Activated T-helper 17 cell treated with anti-CD3 and anti-CD28 coated beads, Interleukin-2, amount 50 U/mL, for 72 hours (primary cell): ENCODE data around the gene SLC19A1. TPM values are rescaled to one million over a fixed set of nuclear protein-coding genes. Genes with fewer than 3 reads are reported as not detected.
A peak's percentile ranks its signal among the peaks of the same experiment; 100 is the strongest.
"Not testable (repeated sequence)": the region's sequence is repeated elsewhere in the genome, so short reads cannot be mapped to it uniquely, and the experiment has no call there.

ENCODE experiments used
- ATAC-seq: fragments of 150-1000 bp; cut with Tn5 transposase; replicated peaks from 2 replicates; pipeline ENCODE4 v1.10.0; 2021; ENCODE audit warnings: mild to moderate bottlenecking, moderate library complexity
- H3K27ac Mint-ChIP-seq: one replicate; pipeline ENCODE4 v1.8.0; 2022; ENCODE audit warnings: mixed read lengths
- H3K27me3 Mint-ChIP-seq: one replicate; pipeline ENCODE4 v1.8.0; 2022; ENCODE audit warnings: mixed read lengths
- H3K36me3 Mint-ChIP-seq: one replicate; pipeline ENCODE4 v1.8.0; 2022; ENCODE audit warnings: low read depth, mild to moderate bottlenecking, mixed read lengths
- H3K4me1 Mint-ChIP-seq: one replicate; pipeline ENCODE4 v1.8.0; 2022; ENCODE audit warnings: mixed read lengths
- H3K4me3 Mint-ChIP-seq: one replicate; pipeline ENCODE4 v1.8.0; 2022; ENCODE audit warnings: mild to moderate bottlenecking, mixed read lengths
- H3K9me3 Mint-ChIP-seq: one replicate; pipeline ENCODE4 v1.8.0; 2022; ENCODE audit warnings: mixed read lengths
- total RNA-seq, 2 donors: library from RNA; stranded (reverse); gene quantifications; one replicate each; pipeline ENCODE4 v1.2.3, GENCODE V29; 2022

The SLC19A1 gene
- total RNA-seq, 2 donors from 2014 or later, result 41.4 to 82.2 TPM

- Mint-ChIP-seq H3K27ac (no peak overlapping the region), H3K27me3 (no peaks in the 10 kb centered on the region), H3K9me3 (no peaks in the 10 kb centered on the region), H3K36me3 (peaks cover 32% of the 10 kb centered on the region), H3K4me1 (no peaks in the 10 kb centered on the region), H3K4me3 (no peak overlapping the region)
- ATAC-seq, result no peak
Measured at GRCh38 chr21:45538381-45539045, 3.7 kb downstream of the SLC19A1 start.

GRCh38 chr21:45537746-45538291 is 4.4 kb downstream of the SLC19A1 start:
- no peaks in the 10 kb centered on the region for H3K9me3 Mint-ChIP-seq
- no peak for ATAC-seq
- no peak overlapping the region for H3K4me3 Mint-ChIP-seq
- H3K4me1 Mint-ChIP-seq, result peaks cover under 1% of the 10 kb centered on the region
- no peak overlapping the region for H3K27ac Mint-ChIP-seq
- no peaks in the 10 kb centered on the region for H3K27me3 Mint-ChIP-seq
- H3K36me3 Mint-ChIP-seq, result peaks cover 32% of the 10 kb centered on the region

- Mint-ChIP-seq H3K4me3 (no peak overlapping the region), H3K4me1 (peaks cover 6% of the 10 kb centered on the region), H3K36me3 (peaks cover 35% of the 10 kb centered on the region), H3K9me3 (no peaks in the 10 kb centered on the region), H3K27me3 (no peaks in the 10 kb centered on the region), H3K27ac (no peak overlapping the region)
- no peak for ATAC-seq
Measured at GRCh38 chr21:45537111-45537745, 5.0 kb downstream of the SLC19A1 start.

- Mint-ChIP-seq H3K36me3 (peaks cover 43% of the 10 kb centered on the region), H3K4me3 (no peak overlapping the region), H3K4me1 (peaks cover 6% of the 10 kb centered on the region), H3K9me3 (no peaks in the 10 kb centered on the region), H3K27me3 (no peaks in the 10 kb centered on the region), H3K27ac (no peak overlapping the region)
- no peak for ATAC-seq
Measured at GRCh38 chr21:45536301-45537081, 5.7 kb downstream of the SLC19A1 start.

- H3K4me1 Mint-ChIP-seq, result peaks cover 6% of the 10 kb centered on the region
- H3K27ac Mint-ChIP-seq, result no peak overlapping the region
- peaks cover 39% of the 10 kb centered on the region for H3K36me3 Mint-ChIP-seq
- H3K27me3 Mint-ChIP-seq, result no peaks in the 10 kb centered on the region
- ATAC-seq, result no peak
- H3K4me3 Mint-ChIP-seq, result no peak overlapping the region
- H3K9me3 Mint-ChIP-seq, result no peaks in the 10 kb centered on the region
Measured at GRCh38 chr21:45535341-45536081, 6.7 kb downstream of the SLC19A1 start.

- ATAC-seq, result no peak
- H3K27ac Mint-ChIP-seq, result no peak overlapping the region
- peaks cover 38% of the 10 kb centered on the region for H3K36me3 Mint-ChIP-seq
- no peak overlapping the region for H3K4me3 Mint-ChIP-seq
- no peaks in the 10 kb centered on the region for H3K9me3 Mint-ChIP-seq
- H3K4me1 Mint-ChIP-seq, result peaks cover 6% of the 10 kb centered on the region
- no peaks in the 10 kb centered on the region for H3K27me3 Mint-ChIP-seq
Measured at GRCh38 chr21:45534636-45535331, 7.5 kb downstream of the SLC19A1 start.

GRCh38 chr21:45533846-45534635 is 8.2 kb downstream of the SLC19A1 start:
- H3K9me3 Mint-ChIP-seq, result no peaks in the 10 kb centered on the region
- no peak overlapping the region for H3K4me3 Mint-ChIP-seq
- H3K4me1 Mint-ChIP-seq, result peaks cover 6% of the 10 kb centered on the region
- no peak overlapping the region for H3K27ac Mint-ChIP-seq
- ATAC-seq, result no peak
- no peaks in the 10 kb centered on the region for H3K27me3 Mint-ChIP-seq
- peaks cover 38% of the 10 kb centered on the region for H3K36me3 Mint-ChIP-seq

- no peak overlapping the region for H3K4me3 Mint-ChIP-seq
- no peaks in the 10 kb centered on the region for H3K9me3 Mint-ChIP-seq
- H3K4me1 Mint-ChIP-seq, result peaks cover 6% of the 10 kb centered on the region
- H3K27ac Mint-ChIP-seq, result no peak overlapping the region
- no peaks in the 10 kb centered on the region for H3K27me3 Mint-ChIP-seq
- peaks cover 38% of the 10 kb centered on the region for H3K36me3 Mint-ChIP-seq
- peak; percentile 16 for ATAC-seq
Measured at GRCh38 chr21:45533361-45533845, 8.8 kb downstream of the SLC19A1 start.

- Mint-ChIP-seq H3K9me3 (no peaks in the 10 kb centered on the region), H3K4me3 (no peak overlapping the region), H3K36me3 (peaks cover 38% of the 10 kb centered on the region), H3K27ac (peak overlapping the region; percentile 64), H3K27me3 (no peaks in the 10 kb centered on the region), H3K4me1 (peaks cover 6% of the 10 kb centered on the region)
- no peak for ATAC-seq
Measured at GRCh38 chr21:45532826-45533360, 9.3 kb downstream of the SLC19A1 start.

- H3K36me3 Mint-ChIP-seq, result peaks cover 40% of the 10 kb centered on the region
- H3K9me3 Mint-ChIP-seq, result no peaks in the 10 kb centered on the region
- no peaks in the 10 kb centered on the region for H3K27me3 Mint-ChIP-seq
- no peak for ATAC-seq
- peaks cover 10% of the 10 kb centered on the region for H3K4me1 Mint-ChIP-seq
- H3K4me3 Mint-ChIP-seq, result no peak overlapping the region
- no peak overlapping the region for H3K27ac Mint-ChIP-seq
Measured at GRCh38 chr21:45531393-45532215, 10.6 kb downstream of the SLC19A1 start.

GRCh38 chr21:45531114-45531392 is 11.2 kb downstream of the SLC19A1 start:
- peaks cover 37% of the 10 kb centered on the region for H3K36me3 Mint-ChIP-seq
- H3K4me3 Mint-ChIP-seq, H3K4me1 Mint-ChIP-seq, ATAC-seq, H3K9me3 Mint-ChIP-seq, H3K27ac Mint-ChIP-seq, H3K27me3 Mint-ChIP-seq: not testable (repeated sequence)

GRCh38 chr21:45530423-45531113 is 11.7 kb downstream of the SLC19A1 start:
- Mint-ChIP-seq H3K27me3 (no peaks in the 10 kb centered on the region), H3K27ac (no peak overlapping the region), H3K4me3 (no peak overlapping the region), H3K36me3 (peaks cover 32% of the 10 kb centered on the region), H3K4me1 (peaks cover 10% of the 10 kb centered on the region), H3K9me3 (no peaks in the 10 kb centered on the region)
- ATAC-seq, result no peak
